NB4 (cell line): Measurements from ENCODE around the gene PLCD1.

ENCODE experiments used
- CTCF ChIP-seq: IDR thresholded peaks from one replicate; pipeline ENCODE4 v1.5.1; 2012; ENCODE audit warnings: low read depth, low read length
- MYC ChIP-seq: IDR thresholded peaks from 2 replicates; pipeline ENCODE4 v1.6.1; 2011; ENCODE audit warnings: low read depth, low read length
- POLR2A ChIP-seq: IDR thresholded peaks from 2 replicates; pipeline ENCODE4 v1.6.1; 2011; ENCODE audit warnings: mild to moderate bottlenecking; ENCODE audit not compliant: insufficient read length; ENCODE audit errors: extremely low read depth

DNA sequence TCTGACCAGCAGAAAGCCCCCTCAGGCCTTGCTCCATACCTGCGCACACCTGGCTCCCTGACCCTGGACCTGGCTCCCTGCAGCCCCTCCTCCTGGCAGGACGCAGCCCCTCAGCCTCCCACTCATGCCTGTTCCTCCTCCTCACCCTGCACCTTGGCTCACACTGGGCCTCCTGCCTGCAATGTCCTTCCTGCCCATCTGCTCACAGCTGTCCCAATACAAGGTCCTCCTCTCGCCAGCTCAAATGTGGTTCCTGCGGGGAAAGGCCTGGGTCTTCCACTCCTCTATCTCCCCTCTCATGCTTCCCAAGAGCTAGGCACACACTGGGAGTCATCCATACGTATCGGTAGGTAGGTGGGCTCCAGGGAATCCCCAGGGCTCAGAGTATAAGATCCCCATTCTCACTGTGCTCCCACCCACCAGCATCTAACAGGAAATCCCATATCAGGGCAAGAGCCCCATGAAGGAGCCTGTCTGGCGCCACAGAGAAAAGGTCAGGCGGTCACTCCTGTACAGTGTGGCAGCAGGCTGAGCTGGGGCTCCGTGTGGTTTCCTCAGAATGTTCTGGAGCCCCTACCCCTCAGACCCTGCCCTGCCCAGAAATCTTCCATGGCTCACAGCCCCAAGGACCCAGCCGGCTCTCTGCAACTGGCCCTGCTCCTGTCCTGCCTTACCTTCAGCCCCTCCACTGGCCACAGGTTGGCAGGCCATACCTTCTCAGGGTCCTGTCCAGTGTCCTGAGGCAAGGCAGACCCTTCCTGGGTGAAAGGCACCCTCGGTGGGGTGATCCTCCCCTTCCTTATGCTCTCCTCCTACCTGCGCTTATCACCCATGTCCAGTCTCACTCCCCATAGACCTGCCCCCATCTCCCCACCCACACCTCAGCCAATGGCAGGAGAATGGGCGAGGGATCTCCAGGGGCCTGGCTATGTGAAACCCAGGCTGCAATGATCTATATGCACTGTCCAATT, 10.9 kb downstream of the PLCD1 start:
- no peak for TF ChIP-seq CTCF
- TF ChIP-seq MYC: no peak
- no peak for TF ChIP-seq POLR2A
